ENCODE measurements around the gene DBT.

DBT gene

GRCh38 chr1:100164702-100165101 lies 84.9 kb downstream of the DBT start:
- no peak for DNase-seq (ENCODE audit: low read depth)
- H3K4me3 ChIP-seq (ENCODE audit: low read length), result no peak overlapping the region
- no peak for TF ChIP-seq CTCF (conservative IDR thresholded peaks at IDR 0.05; ENCODE audit: low read depth, low read length)

- DNase-seq (ENCODE audit: low read depth), result peak; percentile 79
- H3K4me3 ChIP-seq (ENCODE audit: low read length), result no peak overlapping the region
- TF ChIP-seq CTCF (conservative IDR thresholded peaks at IDR 0.05; ENCODE audit: low read depth, low read length), result no peak
These were observed 85.4 kb downstream of the DBT start for GRCh38 chr1:100164216-100164615.

- DNase-seq (ENCODE audit: low read depth), result no peak
- TF ChIP-seq CTCF (conservative IDR thresholded peaks at IDR 0.05; ENCODE audit: low read depth, low read length), result no peak
- no peak overlapping the region for H3K4me3 ChIP-seq (ENCODE audit: low read length)
These were observed 86.8 kb downstream of the DBT start for GRCh38 chr1:100162881-100163280.

- DNase-seq (ENCODE audit: low read depth), result no peak
- no peak for TF ChIP-seq CTCF (conservative IDR thresholded peaks at IDR 0.05; ENCODE audit: low read depth, low read length)
- H3K4me3 ChIP-seq (ENCODE audit: low read length), result no peak overlapping the region
These were observed 97.4 kb downstream of the DBT start for GRCh38 chr1:100152271-100152670.

GRCh38 chr1:100151679-100152078 lies 98.0 kb downstream of the DBT start:
- no peak overlapping the region for H3K4me3 ChIP-seq (ENCODE audit: low read length)
- TF ChIP-seq CTCF (conservative IDR thresholded peaks at IDR 0.05; ENCODE audit: low read depth, low read length), result no peak
- DNase-seq (ENCODE audit: low read depth), result no peak

GRCh38 chr1:100147875-100148274 lies 101.8 kb downstream of the DBT start:
- no peak overlapping the region for H3K4me3 ChIP-seq (ENCODE audit: low read length)
- no peak for TF ChIP-seq CTCF (conservative IDR thresholded peaks at IDR 0.05; ENCODE audit: low read depth, low read length)
- no peak for DNase-seq (ENCODE audit: low read depth)

GRCh38 chr1:100146958-100147357 lies 102.7 kb downstream of the DBT start:
- no peak for DNase-seq (ENCODE audit: low read depth)
- no peak overlapping the region for H3K4me3 ChIP-seq (ENCODE audit: low read length)
- TF ChIP-seq CTCF (conservative IDR thresholded peaks at IDR 0.05; ENCODE audit: low read depth, low read length), result no peak
